Activated CD8-positive, alpha-beta T cell treated with anti-CD3 and anti-CD28 coated beads, Interleukin-2, amount 10 ng/mL, durations not matched to agents 7 days and 5 days (primary cell): ENCODE measurements around the gene RBM18. TPM values are rescaled to one million over a fixed set of nuclear protein-coding genes. Genes with fewer than 3 reads are reported as not detected.

Experiments used
- ATAC-seq: fragments of 150-1000 bp; cut with Tn5 transposase; one replicate; pipeline ENCODE4 v1.10.0; 2021; ENCODE audit warnings: moderate library complexity
- CTCF ChIA-PET: fragments of 350-600 bp; sonication (Branson Sonifier 250); formaldehyde crosslinking; loops from one replicate; lab custom pipeline; 2021; ENCODE audit warnings: antibody characterized with exemption; lab: Charles Lee
- POLR2A ChIA-PET: fragments of 350-600 bp; sonication (Branson Sonifier 250); formaldehyde crosslinking; loops from one replicate; lab custom pipeline; 2021; ENCODE audit warnings: antibody characterized with exemption; lab: Charles Lee
- DNase-seq: peaks from one replicate; pipeline ENCODE4 v3.0.0-alpha.2; 2020
- H3K27ac Mint-ChIP-seq: one replicate; pipeline ENCODE4 v1.8.0; 2021; ENCODE audit warnings: mild to moderate bottlenecking, mixed read lengths
- H3K27me3 Mint-ChIP-seq: one replicate; pipeline ENCODE4 v1.8.0; 2021; ENCODE audit warnings: low read depth, mixed read lengths
- H3K36me3 Mint-ChIP-seq: one replicate; pipeline ENCODE4 v1.8.0; 2021; ENCODE audit warnings: low read depth, mixed read lengths
- H3K4me1 Mint-ChIP-seq: one replicate; pipeline ENCODE4 v1.8.0; 2021; ENCODE audit warnings: low read depth, mixed read lengths
- H3K4me3 Mint-ChIP-seq: one replicate; pipeline ENCODE4 v1.8.0; 2021; ENCODE audit warnings: mild to moderate bottlenecking, mixed read lengths
- H3K9me3 Mint-ChIP-seq: one replicate; pipeline ENCODE4 v1.8.0; 2022; ENCODE audit warnings: mixed read lengths; ENCODE audit not compliant: insufficient read depth
- total RNA-seq, 2 experiments: library from RNA; stranded (reverse); gene quantifications; one replicate each; pipeline ENCODE4 v1.2.3, GENCODE V29; 2021

Gene RBM18
- total RNA-seq, 2 experiments from 2014 or later: 22.9 to 23.9 TPM

DNA sequence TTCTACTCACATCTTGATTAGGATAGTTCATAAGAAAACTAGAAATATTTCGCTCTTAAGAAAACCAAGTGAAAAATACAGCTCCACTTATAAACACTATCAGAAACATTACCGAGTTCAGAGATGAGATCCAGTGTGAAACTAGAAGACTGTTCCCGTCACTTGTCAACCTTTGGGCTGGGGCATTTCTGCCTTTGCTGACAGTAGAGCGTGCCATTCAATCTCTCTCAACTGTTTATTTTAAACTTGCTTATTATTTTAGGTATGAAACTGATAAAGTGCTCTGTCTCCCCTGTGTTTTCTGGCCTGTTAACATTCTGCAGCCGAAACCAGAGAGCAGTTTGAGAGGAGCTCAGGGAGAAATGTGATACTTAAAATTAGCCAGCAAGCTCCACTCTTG is 16.7 kb upstream of the RBM18 start:
- H3K36me3 Mint-ChIP-seq: peaks cover 37% of the 10 kb centered on the region
- ChIA-PET CTCF (no interaction called here), POLR2A (no interaction called here)
- H3K27me3 Mint-ChIP-seq: no peaks in the 10 kb centered on the region
- ATAC-seq (no peak), DNase-seq (no peak)
- H3K9me3 Mint-ChIP-seq: no peaks in the 10 kb centered on the region
- no peak overlapping the region for H3K27ac Mint-ChIP-seq
- H3K4me3 Mint-ChIP-seq: no peak overlapping the region
- no peaks in the 10 kb centered on the region for H3K4me1 Mint-ChIP-seq

DNA sequence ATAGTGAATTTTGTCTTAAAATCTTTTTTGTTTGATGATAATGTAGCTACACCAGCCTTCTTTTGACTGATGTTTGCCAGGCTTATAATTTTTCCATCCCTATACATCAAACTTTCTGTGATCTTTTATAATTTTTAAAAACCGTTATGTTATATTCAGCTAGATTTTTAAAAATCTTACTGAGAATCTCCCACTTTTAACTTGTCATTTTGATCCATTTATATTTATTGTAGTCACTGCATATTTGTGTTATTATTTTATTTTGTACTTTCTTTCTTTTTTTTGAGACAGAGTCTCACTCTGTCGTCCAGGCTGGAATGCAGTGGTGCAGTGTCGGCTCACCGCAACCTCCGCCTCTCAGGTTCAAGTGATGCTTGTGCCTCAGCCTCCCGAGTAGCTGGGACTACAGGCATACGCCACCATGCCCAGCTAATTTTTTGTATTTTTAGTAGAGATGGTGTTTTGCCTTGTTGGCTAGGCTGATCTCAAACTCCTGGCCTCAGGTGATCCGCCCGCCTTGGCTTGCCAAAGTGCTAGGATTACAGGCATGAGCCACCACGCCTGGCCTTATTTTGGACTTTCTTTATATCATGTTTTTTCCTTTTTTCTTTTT is 12.8 kb upstream of the RBM18 start:
- H3K9me3 Mint-ChIP-seq: no peaks in the 10 kb centered on the region
- no peak for ATAC-seq
- no peak overlapping the region for H3K27ac Mint-ChIP-seq
- H3K4me3 Mint-ChIP-seq: no peak overlapping the region
- H3K36me3 Mint-ChIP-seq: peaks cover 57% of the 10 kb centered on the region
- CTCF ChIA-PET: interaction anchor here (1.2 kb wide), 1 partner anchor 10 kb away, joined by 3 read pairs; no protein-coding TSS in a partner anchor
- no peaks in the 10 kb centered on the region for H3K4me1 Mint-ChIP-seq
- H3K27me3 Mint-ChIP-seq: no peaks in the 10 kb centered on the region
- POLR2A ChIA-PET: no interaction called here
- no peak for DNase-seq

GRCh38 chr9:122276096-122276495 is 11.5 kb upstream of the RBM18 start:
- H3K36me3 Mint-ChIP-seq: peaks cover 64% of the 10 kb centered on the region
- no peaks in the 10 kb centered on the region for H3K9me3 Mint-ChIP-seq
- no peak for DNase-seq
- CTCF ChIA-PET: no interaction called here
- no peak overlapping the region for H3K27ac Mint-ChIP-seq
- no peak for ATAC-seq
- H3K4me3 Mint-ChIP-seq: no peak overlapping the region
- H3K27me3 Mint-ChIP-seq: no peaks in the 10 kb centered on the region
- POLR2A ChIA-PET: no interaction called here
- no peaks in the 10 kb centered on the region for H3K4me1 Mint-ChIP-seq

DNA sequence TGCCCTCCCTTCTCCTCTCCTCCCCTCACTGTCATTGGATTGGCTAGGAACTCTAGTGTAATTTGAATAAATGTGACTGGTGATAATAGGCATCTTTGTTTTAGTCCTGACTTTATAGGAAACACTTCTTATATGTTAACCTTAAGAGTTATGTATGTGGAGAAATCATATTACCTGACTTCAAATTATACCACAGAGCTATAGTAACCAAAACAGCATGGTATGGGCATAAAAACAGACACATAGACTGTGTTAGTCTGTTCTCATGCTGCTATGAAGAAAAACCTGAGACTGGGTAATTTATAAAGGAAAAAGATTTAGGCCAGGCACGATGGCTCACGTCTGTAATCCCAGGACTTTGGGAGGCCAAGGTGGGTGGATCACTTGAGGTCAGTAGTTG is 9.4 kb upstream of the RBM18 start:
- H3K9me3 Mint-ChIP-seq: no peaks in the 10 kb centered on the region
- POLR2A ChIA-PET: no interaction called here
- DNase-seq: no peak
- H3K4me1 Mint-ChIP-seq: no peaks in the 10 kb centered on the region
- no peaks in the 10 kb centered on the region for H3K27me3 Mint-ChIP-seq
- no peak overlapping the region for H3K27ac Mint-ChIP-seq
- peaks cover 58% of the 10 kb centered on the region for H3K36me3 Mint-ChIP-seq
- CTCF ChIA-PET: interaction anchor here (0.7 to 1.8 kb wide), 2 partner anchors 11 to 77 kb away, joined by 3 to 5 read pairs; no protein-coding TSS in a partner anchor
- ATAC-seq: no peak
- no peak overlapping the region for H3K4me3 Mint-ChIP-seq

- Mint-ChIP-seq H3K27ac (no peak overlapping the region), H3K4me1 (peaks cover 21% of the 10 kb centered on the region), H3K9me3 (no peaks in the 10 kb centered on the region), H3K4me3 (no peak overlapping the region), H3K36me3 (peaks cover 35% of the 10 kb centered on the region), H3K27me3 (no peaks in the 10 kb centered on the region)
- POLR2A ChIA-PET: no interaction called here
- ATAC-seq (no peak), DNase-seq (no peak)
- CTCF ChIA-PET: interaction anchor here (1.2 to 1.8 kb wide), 2 partner anchors 10 to 82 kb away, joined by 3 to 4 read pairs; no protein-coding TSS in a partner anchor
Observed at GRCh38 chr9:122268041-122268814, 3.6 kb upstream of the RBM18 start.

GRCh38 chr9:122265149-122265915 is 692 bp upstream of the RBM18 start:
- H3K27ac Mint-ChIP-seq: peak overlapping the region; percentile 99
- CTCF ChIA-PET: interaction anchor here (0.7 to 3.3 kb wide), 6 partner anchors 25 to 546 kb away, joined by 3 to 25 read pairs (median 6); no protein-coding TSS in a partner anchor

GRCh38 chr9:122263699-122264349 is 816 bp downstream of the RBM18 start:
- H3K27ac Mint-ChIP-seq: peak overlapping the region; percentile 99
- peak overlapping the region; percentile 97 for H3K4me3 Mint-ChIP-seq
- H3K27me3 Mint-ChIP-seq: no peaks in the 10 kb centered on the region
- POLR2A ChIA-PET: interaction anchor here (0.8 to 1.6 kb wide), 4 partner anchors 10 to 547 kb away, joined by 3 to 10 read pairs (median 3); no protein-coding TSS in a partner anchor
- H3K36me3 Mint-ChIP-seq: peaks cover 37% of the 10 kb centered on the region
- DNase-seq: peak; percentile 28
- no peaks in the 10 kb centered on the region for H3K9me3 Mint-ChIP-seq
- peaks cover 39% of the 10 kb centered on the region for H3K4me1 Mint-ChIP-seq
- CTCF ChIA-PET: interaction anchor here (1.1 to 3.3 kb wide), 8 partner anchors 9 to 200 kb away, joined by 3 to 25 read pairs (median 5); no protein-coding TSS in a partner anchor
- ATAC-seq: peak; percentile 8

More at GRCh38 chr9:122265149-122265915, 692 bp upstream of the RBM18 start:
- Mint-ChIP-seq H3K36me3 (peaks cover 26% of the 10 kb centered on the region), H3K4me1 (peaks cover 39% of the 10 kb centered on the region), H3K9me3 (no peaks in the 10 kb centered on the region), H3K4me3 (peak overlapping the region; percentile 97), H3K27me3 (no peaks in the 10 kb centered on the region)
- ATAC-seq (peak; percentile 52), DNase-seq (peak; percentile 46)
- POLR2A ChIA-PET: interaction anchor here (0.8 to 1.6 kb wide), 10 partner anchors 11 to 173 kb away, joined by 3 to 10 read pairs (median 3); partner anchors contain the start of genes MORN5, NDUFA8 and TTLL11

DNA sequence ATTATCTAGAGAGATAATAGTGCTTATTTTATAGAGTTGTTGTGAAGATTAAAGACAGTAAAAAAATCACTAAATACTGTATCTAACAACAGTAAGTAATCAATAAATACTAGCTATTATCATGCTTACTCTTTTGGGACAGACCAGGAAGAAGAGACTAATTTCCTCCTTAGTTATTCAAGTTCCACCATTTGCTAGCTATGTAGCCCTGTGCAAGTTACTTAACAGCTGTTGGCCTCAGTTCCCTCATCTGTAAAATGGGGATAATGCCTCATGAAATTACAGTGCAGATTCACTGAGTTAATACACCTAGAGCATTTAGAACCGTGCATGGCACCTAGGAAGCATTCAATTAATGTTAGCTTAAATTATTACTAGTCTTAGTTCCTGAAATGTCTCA is 2.6 kb downstream of the RBM18 start:
- Mint-ChIP-seq H3K27me3 (no peaks in the 10 kb centered on the region), H3K36me3 (peaks cover 41% of the 10 kb centered on the region), H3K4me1 (peaks cover 33% of the 10 kb centered on the region), H3K4me3 (no peak overlapping the region), H3K9me3 (no peaks in the 10 kb centered on the region), H3K27ac (no peak overlapping the region)
- CTCF ChIA-PET: no interaction called here
- DNase-seq: no peak
- ATAC-seq: no peak
- POLR2A ChIA-PET: no interaction called here

DNA sequence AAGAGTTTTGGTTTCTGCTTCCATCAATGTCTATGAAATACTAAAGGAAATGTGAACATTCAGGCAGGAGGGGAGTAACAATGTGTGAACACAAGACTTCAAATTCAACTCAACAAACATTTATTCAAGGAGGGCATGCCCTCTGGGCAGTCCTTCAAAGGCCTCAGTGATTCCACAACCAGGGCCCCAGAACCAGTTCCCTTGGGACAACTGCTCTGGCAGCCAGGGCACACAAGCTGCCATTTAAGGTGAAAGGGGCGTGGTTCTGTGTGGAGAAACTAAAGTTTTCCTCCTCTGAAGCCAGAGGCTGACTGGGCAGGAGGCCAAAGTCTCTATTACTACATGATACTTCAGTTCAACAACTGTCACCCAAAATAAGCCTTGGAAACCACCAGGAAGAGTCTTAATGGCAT is 3.2 kb downstream of the RBM18 start:
- H3K36me3 Mint-ChIP-seq: peaks cover 41% of the 10 kb centered on the region
- DNase-seq (no peak), ATAC-seq (no peak)
- H3K27ac Mint-ChIP-seq: no peak overlapping the region
- H3K9me3 Mint-ChIP-seq: no peaks in the 10 kb centered on the region
- CTCF ChIA-PET: no interaction called here
- H3K4me1 Mint-ChIP-seq: peaks cover 32% of the 10 kb centered on the region
- no peaks in the 10 kb centered on the region for H3K27me3 Mint-ChIP-seq
- no peak overlapping the region for H3K4me3 Mint-ChIP-seq
- POLR2A ChIA-PET: no interaction called here

GRCh38 chr9:122258886-122259415 is 5.7 kb downstream of the RBM18 start:
- CTCF ChIA-PET: no interaction called here
- Mint-ChIP-seq H3K27ac (no peak overlapping the region), H3K4me1 (peaks cover 22% of the 10 kb centered on the region)

GRCh38 chr9:122256206-122256605 is 8.4 kb downstream of the RBM18 start:
- Mint-ChIP-seq H3K9me3 (no peaks in the 10 kb centered on the region), H3K4me1 (peaks cover 2% of the 10 kb centered on the region), H3K4me3 (no peak overlapping the region), H3K36me3 (peaks cover 30% of the 10 kb centered on the region), H3K27ac (no peak overlapping the region), H3K27me3 (no peaks in the 10 kb centered on the region)
- DNase-seq: no peak
- CTCF ChIA-PET: interaction anchor here (0.7 kb wide), 1 partner anchor 157 kb away, joined by 4 read pairs; no protein-coding TSS in a partner anchor
- no peak for ATAC-seq
- POLR2A ChIA-PET: no interaction called here

More at GRCh38 chr9:122258886-122259415, 5.7 kb downstream of the RBM18 start:
- DNase-seq (no peak), ATAC-seq (no peak)
- POLR2A ChIA-PET: no interaction called here
- H3K4me3 Mint-ChIP-seq: no peak overlapping the region
- H3K36me3 Mint-ChIP-seq: peaks cover 31% of the 10 kb centered on the region
- H3K27me3 Mint-ChIP-seq: no peaks in the 10 kb centered on the region
- H3K9me3 Mint-ChIP-seq: no peaks in the 10 kb centered on the region
